K562 (cell line): ENCODE data around the gene PLEKHM3. TPM values are rescaled to one million over a fixed set of nuclear protein-coding genes. Genes with fewer than 3 reads are reported as not detected.

Source experiments
- ATAC-seq: fragments of 200-7000 bp; cut with Tn5 transposase; 3 replicates; pipeline ENCODE4 v1.9.1; 2020; ENCODE audit warnings: moderate library complexity
- BruUV-seq: library from RNA; stranded (reverse); fragments of 400-500 nt; replicated peaks from 2 replicates; lab custom pipeline; 2021; lab: Mats Ljungman, UMichigan
- CTCF ChIA-PET: fragments of 300-600 bp; formaldehyde crosslinking; extraction: SDS; loops from one replicate; lab custom pipeline; 2021; ENCODE audit warnings: low intra/inter-chr PET ratio; lab: Yijun Ruan, JAX
- POLR2A ChIA-PET: fragments of 300-600, 350-650 bp; sonication (Branson Sonifier 250); formaldehyde crosslinking; extraction: SDS; loops from one replicate; lab custom pipeline; 2021; ENCODE audit warnings: antibody characterized with exemption, inconsistent platforms; lab: Yijun Ruan, JAX
- DNase-seq, 4 experiments: peaks; one replicate each; pipeline versions ENCODE4 v3.0.0 to v3.0.0-alpha.2; 2011 to 2018; ENCODE audit warnings: low spot score in 3 of 4, mixed read lengths in 3 of 4; ENCODE audit errors: extremely low read depth in 1 of 4
- FAIRE-seq: peaks from 2 replicates; lab custom pipeline; 2011; peaks lifted over from hg19 to GRCh38; lab: Jason Lieb, UNC
- H2AFZ ChIP-seq: 2 replicates; pipeline ENCODE4 v1.6.0; 2011; ENCODE audit warnings: low read depth, low read length, control low read depth, inconsistent platforms
- H3K27ac ChIP-seq: fragments of 200-600 bp; 3 replicates; pipeline ENCODE4 v1.8.0; 2011; ENCODE audit warnings: low read depth, mild to moderate bottlenecking, control low read depth, inconsistent platforms, low read length, moderate library complexity, mixed read lengths; ENCODE audit errors: extremely low read depth
- H3K27me3 ChIP-seq, 2 experiments: fragments of 300-600 bp in 1 of 2; 2 replicates in 1 of 2; 3 replicates in 1 of 2; pipeline versions ENCODE4 v1.6.0 to v1.8.0; 2011; ENCODE audit warnings: inconsistent platforms in 2 of 2, low read length in 2 of 2, mild to moderate bottlenecking in 1 of 2, mixed read lengths in 1 of 2, moderate library complexity in 1 of 2; ENCODE audit not compliant: control insufficient read depth in 2 of 2, insufficient read depth in 2 of 2
- H3K36me3 ChIP-seq: fragments of 300-600 bp; 3 replicates; pipeline ENCODE4 v1.8.0; 2011; ENCODE audit warnings: mild to moderate bottlenecking, low read length, inconsistent platforms; ENCODE audit not compliant: control insufficient read depth, insufficient read depth
- H3K4me1 ChIP-seq, 2 experiments: fragments of 200-600 bp in 1 of 2; replicated peaks in 1 of 2; 2 replicates in 1 of 2; 3 replicates in 1 of 2; pipeline versions ENCODE4 v1.5.1 to v1.8.0; 2011; ENCODE audit warnings: inconsistent platforms in 2 of 2, low read length in 2 of 2, mild to moderate bottlenecking in 1 of 2, mixed read lengths in 1 of 2, moderate library complexity in 1 of 2; ENCODE audit not compliant: control insufficient read depth in 2 of 2, insufficient read depth in 2 of 2
- H3K4me2 ChIP-seq: 2 replicates; pipeline ENCODE4 v1.6.1; 2011; ENCODE audit warnings: low read length, control low read depth, inconsistent platforms, mixed read lengths; ENCODE audit not compliant: insufficient read depth
- H3K4me3 ChIP-seq: fragments of 200-600 bp; sonication (generic), shearing (Covaris generic); 2 replicates; pipeline ENCODE4 v1.5.1; 2016; ENCODE audit warnings: control low read depth, inconsistent platforms
- H3K79me2 ChIP-seq: fragments of 200-600 bp; 3 replicates; pipeline ENCODE4 v1.8.0; 2011; ENCODE audit warnings: low read length, inconsistent platforms; ENCODE audit not compliant: control insufficient read depth, insufficient read depth
- H3K9ac ChIP-seq, 2 experiments: 2 replicates each; pipeline versions ENCODE4 v1.6.0 to v1.6.1; 2011; ENCODE audit warnings: low read depth in 2 of 2, low read length in 2 of 2, control low read depth in 1 of 2, inconsistent platforms in 1 of 2, mild to moderate bottlenecking in 1 of 2, mixed read lengths in 1 of 2; ENCODE audit not compliant: insufficient read depth in 1 of 2
- H3K9me1 ChIP-seq: one replicate; pipeline ENCODE4 v1.6.0; 2011; ENCODE audit warnings: inconsistent platforms, mild to moderate bottlenecking, low read length, moderate library complexity; ENCODE audit not compliant: control insufficient read depth, insufficient read depth
- H3K9me3 ChIP-seq: replicated peaks from 2 replicates; pipeline ENCODE4 v1.5.1; 2011; ENCODE audit warnings: low read depth, low read length, inconsistent platforms; ENCODE audit not compliant: control insufficient read depth, insufficient read depth
- H4K20me1 ChIP-seq: replicated peaks from 2 replicates; pipeline ENCODE4 v1.6.1; 2011; ENCODE audit warnings: low read length, inconsistent platforms, mixed read lengths; ENCODE audit not compliant: control insufficient read depth, insufficient read depth
- ARID1B ChIP-seq: fragments of 450-650 bp; IDR thresholded peaks from 2 replicates; pipeline ENCODE4 v1.6.1; 2016; ENCODE audit warnings: antibody characterized with exemption, mild to moderate bottlenecking, inconsistent platforms
- EGR1 ChIP-seq: fragments of 450-650 bp; conservative IDR thresholded peaks from 2 replicates; pipeline ENCODE4 v1.6.1; 2017; ENCODE audit warnings: mild to moderate bottlenecking
- HMG20A ChIP-seq: fragments of 450-650 bp; formaldehyde crosslinking; conservative IDR thresholded peaks from 2 replicates; pipeline ENCODE4 v1.4.0; 2020; ENCODE audit warnings: mild to moderate bottlenecking, mixed read lengths
- MTF1 ChIP-seq: fragments of 250-450 bp; sonication (Bioruptor Pico); IDR thresholded peaks from 2 replicates; pipeline ENCODE4 v1.9.0; 2021; ENCODE audit warnings: moderate library complexity, mild to moderate bottlenecking, inconsistent platforms, borderline replicate concordance
- NFIC ChIP-seq: fragments of 450-650 bp; IDR thresholded peaks from 2 replicates; pipeline ENCODE4 v1.6.1; 2017; ENCODE audit warnings: mild to moderate bottlenecking, inconsistent platforms
- POLR3G ChIP-seq: IDR thresholded peaks from 2 replicates; pipeline ENCODE4 v1.6.1; 2011; ENCODE audit not compliant: insufficient read length, insufficient replicate concordance; ENCODE audit errors: extremely low read depth
- SMAD2 ChIP-seq: fragments of 150-350 bp; IDR thresholded peaks from 2 replicates; pipeline ENCODE4 v1.6.1; 2014; ENCODE audit warnings: low read depth, mild to moderate bottlenecking, low read length
- SNIP1 ChIP-seq: fragments of 450-650 bp; IDR thresholded peaks from 2 replicates; pipeline ENCODE4 v1.7.1; 2017; ENCODE audit warnings: low read depth, mild to moderate bottlenecking
- ZNF696 ChIP-seq: fragments of 250-450 bp; sonication (Bioruptor Pico); conservative IDR thresholded peaks from 2 replicates; pipeline ENCODE4 v1.4.0; 2020; ENCODE audit warnings: mild to moderate bottlenecking, moderate library complexity
- WGBS: fragments of 100-300 bp; shearing (Covaris generic); methylation state at CpG from one replicate; pipeline ENCODE4 v1.1.6; 2016; ENCODE audit warnings: low coverage, mixed read lengths; ENCODE audit not compliant: insufficient coverage; ENCODE audit errors: missing lambda C conversion rate; 5-methylcytosine and 5-hydroxymethylcytosine counted together
- in situ Hi-C: fragments of 300-500 bp; cut with MboI; formaldehyde crosslinking; loops from 4 replicates; pipeline ENCODE4 v1.15.0; 2018; ENCODE audit warnings: inconsistent platforms, mixed read lengths
- intact Hi-C: fragments of 100-400 bp; cut with micrococcal nuclease; formaldehyde crosslinking; loops from 2 replicates; pipeline ENCODE4 v1.14.2; 2022
- polyA plus RNA-seq, 8 experiments: library from polyadenylated mRNA; depleted of rRNA in 4 of 8; stranded (reverse) in 5 of 8; unstranded in 3 of 8; fragments of >200 nt; fragmentation: Nextera tagmentation in 2 of 8; fragmentation: Illumina TruSeq in 1 of 8; extraction: Ambion mirVana in 2 of 8; extraction: Trizol in 1 of 8; gene quantifications; 2 replicates each; pipeline versions ENCODE4 v1.2.1 to v1.2.3, GENCODE V29; 2011 to 2014; ENCODE audit warnings: inconsistent platforms in 1 of 8, missing spikeins in 1 of 8
- total RNA-seq, 7 experiments: library from RNA; depleted of rRNA in 6 of 7; stranded (reverse); fragments of >200 nt in 6 of 7; fragmentation: Illumina TruSeq in 2 of 7; extraction: Trizol in 2 of 7; gene quantifications; 2 replicates each; pipeline versions ENCODE4 v1.2.1 to v1.2.3, GENCODE V29; 2011 to 2021; ENCODE audit warnings: low replicate concordance in 1 of 7
- TF ChIP-seq, protein P1 (sequence below): sonication (generic); formaldehyde crosslinking; IDR thresholded peaks from 2 replicates; pipeline ENCODE4 v1.9.0; 2022; ENCODE audit warnings: mild to moderate bottlenecking, missing genetic modification reagents
- TF ChIP-seq, protein P2 (sequence below): sonication (generic); formaldehyde crosslinking; IDR thresholded peaks from 2 replicates; pipeline ENCODE4 v1.8.0; 2023; ENCODE audit warnings: missing genetic modification reagents, mild to moderate bottlenecking, borderline replicate concordance
- TF ChIP-seq, protein P3 (sequence below): fragments of 450-650 bp; IDR thresholded peaks from 2 replicates; pipeline ENCODE4 v1.6.1; 2017; ENCODE audit warnings: antibody characterized with exemption, mild to moderate bottlenecking

The PLEKHM3 gene
- total and polyA plus RNA-seq, 9 of the 15 experiments (the other 6 are each of a cell fraction or from before 2014, with no cell fraction given) = 0.24 to 1.6 (median 1.0) TPM

DNA sequence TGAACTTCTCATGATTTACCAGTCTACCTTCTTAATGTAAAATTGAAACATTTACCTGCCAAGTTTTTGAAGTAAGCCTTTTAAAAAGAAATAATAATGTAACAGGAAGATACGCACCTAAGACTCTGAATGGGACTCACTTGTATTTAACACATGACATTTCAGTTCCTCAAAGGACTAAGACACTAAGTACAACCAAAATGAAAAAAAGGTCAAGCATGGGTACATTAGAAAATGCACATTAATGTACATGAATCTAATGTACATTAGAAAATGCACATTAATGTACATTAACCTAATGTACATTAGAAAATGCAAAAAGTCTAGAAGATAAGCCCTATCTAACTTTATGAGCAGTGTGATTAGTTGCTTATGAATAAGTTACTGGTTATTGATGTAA, 186.3 kb downstream of the PLEKHM3 start:
- no peak for TF ChIP-seq ARID1B
- TF ChIP-seq POLR3G = no peak
- no peak for TF ChIP-seq MTF1 (CRISPR knock-in tag)
- TF ChIP-seq, protein P1, sequence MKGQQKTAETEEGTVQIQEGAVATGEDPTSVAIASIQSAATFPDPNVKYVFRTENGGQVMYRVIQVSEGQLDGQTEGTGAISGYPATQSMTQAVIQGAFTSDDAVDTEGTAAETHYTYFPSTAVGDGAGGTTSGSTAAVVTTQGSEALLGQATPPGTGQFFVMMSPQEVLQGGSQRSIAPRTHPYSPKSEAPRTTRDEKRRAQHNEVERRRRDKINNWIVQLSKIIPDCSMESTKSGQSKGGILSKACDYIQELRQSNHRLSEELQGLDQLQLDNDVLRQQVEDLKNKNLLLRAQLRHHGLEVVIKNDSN (CRISPR knock-in tag) = no peak
- no peak for TF ChIP-seq HMG20A
- TF ChIP-seq ZNF696 (CRISPR knock-in tag) = no peak
- TF ChIP-seq NFIC = no peak
- TF ChIP-seq, protein P2, sequence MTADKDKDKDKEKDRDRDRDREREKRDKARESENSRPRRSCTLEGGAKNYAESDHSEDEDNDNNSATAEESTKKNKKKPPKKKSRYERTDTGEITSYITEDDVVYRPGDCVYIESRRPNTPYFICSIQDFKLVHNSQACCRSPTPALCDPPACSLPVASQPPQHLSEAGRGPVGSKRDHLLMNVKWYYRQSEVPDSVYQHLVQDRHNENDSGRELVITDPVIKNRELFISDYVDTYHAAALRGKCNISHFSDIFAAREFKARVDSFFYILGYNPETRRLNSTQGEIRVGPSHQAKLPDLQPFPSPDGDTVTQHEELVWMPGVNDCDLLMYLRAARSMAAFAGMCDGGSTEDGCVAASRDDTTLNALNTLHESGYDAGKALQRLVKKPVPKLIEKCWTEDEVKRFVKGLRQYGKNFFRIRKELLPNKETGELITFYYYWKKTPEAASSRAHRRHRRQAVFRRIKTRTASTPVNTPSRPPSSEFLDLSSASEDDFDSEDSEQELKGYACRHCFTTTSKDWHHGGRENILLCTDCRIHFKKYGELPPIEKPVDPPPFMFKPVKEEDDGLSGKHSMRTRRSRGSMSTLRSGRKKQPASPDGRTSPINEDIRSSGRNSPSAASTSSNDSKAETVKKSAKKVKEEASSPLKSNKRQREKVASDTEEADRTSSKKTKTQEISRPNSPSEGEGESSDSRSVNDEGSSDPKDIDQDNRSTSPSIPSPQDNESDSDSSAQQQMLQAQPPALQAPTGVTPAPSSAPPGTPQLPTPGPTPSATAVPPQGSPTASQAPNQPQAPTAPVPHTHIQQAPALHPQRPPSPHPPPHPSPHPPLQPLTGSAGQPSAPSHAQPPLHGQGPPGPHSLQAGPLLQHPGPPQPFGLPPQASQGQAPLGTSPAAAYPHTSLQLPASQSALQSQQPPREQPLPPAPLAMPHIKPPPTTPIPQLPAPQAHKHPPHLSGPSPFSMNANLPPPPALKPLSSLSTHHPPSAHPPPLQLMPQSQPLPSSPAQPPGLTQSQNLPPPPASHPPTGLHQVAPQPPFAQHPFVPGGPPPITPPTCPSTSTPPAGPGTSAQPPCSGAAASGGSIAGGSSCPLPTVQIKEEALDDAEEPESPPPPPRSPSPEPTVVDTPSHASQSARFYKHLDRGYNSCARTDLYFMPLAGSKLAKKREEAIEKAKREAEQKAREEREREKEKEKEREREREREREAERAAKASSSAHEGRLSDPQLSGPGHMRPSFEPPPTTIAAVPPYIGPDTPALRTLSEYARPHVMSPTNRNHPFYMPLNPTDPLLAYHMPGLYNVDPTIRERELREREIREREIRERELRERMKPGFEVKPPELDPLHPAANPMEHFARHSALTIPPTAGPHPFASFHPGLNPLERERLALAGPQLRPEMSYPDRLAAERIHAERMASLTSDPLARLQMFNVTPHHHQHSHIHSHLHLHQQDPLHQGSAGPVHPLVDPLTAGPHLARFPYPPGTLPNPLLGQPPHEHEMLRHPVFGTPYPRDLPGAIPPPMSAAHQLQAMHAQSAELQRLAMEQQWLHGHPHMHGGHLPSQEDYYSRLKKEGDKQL = no peak
- no peak for TF ChIP-seq SMAD2
- TF ChIP-seq, protein P3, sequence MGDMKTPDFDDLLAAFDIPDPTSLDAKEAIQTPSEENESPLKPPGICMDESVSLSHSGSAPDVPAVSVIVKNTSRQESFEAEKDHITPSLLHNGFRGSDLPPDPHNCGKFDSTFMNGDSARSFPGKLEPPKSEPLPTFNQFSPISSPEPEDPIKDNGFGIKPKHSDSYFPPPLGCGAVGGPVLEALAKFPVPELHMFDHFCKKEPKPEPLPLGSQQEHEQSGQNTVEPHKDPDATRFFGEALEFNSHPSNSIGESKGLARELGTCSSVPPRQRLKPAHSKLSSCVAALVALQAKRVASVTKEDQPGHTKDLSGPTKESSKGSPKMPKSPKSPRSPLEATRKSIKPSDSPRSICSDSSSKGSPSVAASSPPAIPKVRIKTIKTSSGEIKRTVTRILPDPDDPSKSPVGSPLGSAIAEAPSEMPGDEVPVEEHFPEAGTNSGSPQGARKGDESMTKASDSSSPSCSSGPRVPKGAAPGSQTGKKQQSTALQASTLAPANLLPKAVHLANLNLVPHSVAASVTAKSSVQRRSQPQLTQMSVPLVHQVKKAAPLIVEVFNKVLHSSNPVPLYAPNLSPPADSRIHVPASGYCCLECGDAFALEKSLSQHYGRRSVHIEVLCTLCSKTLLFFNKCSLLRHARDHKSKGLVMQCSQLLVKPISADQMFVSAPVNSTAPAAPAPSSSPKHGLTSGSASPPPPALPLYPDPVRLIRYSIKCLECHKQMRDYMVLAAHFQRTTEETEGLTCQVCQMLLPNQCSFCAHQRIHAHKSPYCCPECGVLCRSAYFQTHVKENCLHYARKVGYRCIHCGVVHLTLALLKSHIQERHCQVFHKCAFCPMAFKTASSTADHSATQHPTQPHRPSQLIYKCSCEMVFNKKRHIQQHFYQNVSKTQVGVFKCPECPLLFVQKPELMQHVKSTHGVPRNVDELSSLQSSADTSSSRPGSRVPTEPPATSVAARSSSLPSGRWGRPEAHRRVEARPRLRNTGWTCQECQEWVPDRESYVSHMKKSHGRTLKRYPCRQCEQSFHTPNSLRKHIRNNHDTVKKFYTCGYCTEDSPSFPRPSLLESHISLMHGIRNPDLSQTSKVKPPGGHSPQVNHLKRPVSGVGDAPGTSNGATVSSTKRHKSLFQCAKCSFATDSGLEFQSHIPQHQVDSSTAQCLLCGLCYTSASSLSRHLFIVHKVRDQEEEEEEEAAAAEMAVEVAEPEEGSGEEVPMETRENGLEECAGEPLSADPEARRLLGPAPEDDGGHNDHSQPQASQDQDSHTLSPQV = no peak
- TF ChIP-seq SNIP1 = no peak
- TF ChIP-seq EGR1 = no peak
- no TSS peak for BruUV-seq
- Histone ChIP-seq H3K9me3 (no peaks in the 10 kb centered on the region), H3K27me3 (no peaks in the 10 kb centered on the region), H3K4me2 (no peak overlapping the region), H3K9me1 (no peaks in the 10 kb centered on the region), H3K4me1 (no peaks in the 10 kb centered on the region; a peak in 2 of 5 replicates), H3K27ac (no peak overlapping the region), H4K20me1 (no peaks in the 10 kb centered on the region), H3K4me3 (no peak overlapping the region), H2AFZ (no peak overlapping the region), H3K9ac (no peak overlapping the region), H3K36me3 (no peaks in the 10 kb centered on the region), H3K79me2 (no peaks in the 10 kb centered on the region)
- intact Hi-C loops (no loop called here), in situ Hi-C loops (no loop called here)
- POLR2A ChIA-PET = no interaction called here
- ATAC-seq = no peak
- CTCF ChIA-PET = no interaction called here
- WGBS = 100% methylated on average over 1 of the region's 1 CpG
- no peak for FAIRE-seq
- DNase-seq = no peak
